Brain pericyte (primary cell): ENCODE data around the gene TRIM50.
"Not testable (repeated sequence)": the region's sequence is repeated elsewhere in the genome, so short reads cannot be mapped to it uniquely, and the experiment has no call there.

ENCODE experiments used
- DNase-seq: peaks from one replicate; pipeline ENCODE4 v3.0.0-alpha.2; 2012; ENCODE audit warnings: low read depth, low spot score

Gene TRIM50

DNA sequence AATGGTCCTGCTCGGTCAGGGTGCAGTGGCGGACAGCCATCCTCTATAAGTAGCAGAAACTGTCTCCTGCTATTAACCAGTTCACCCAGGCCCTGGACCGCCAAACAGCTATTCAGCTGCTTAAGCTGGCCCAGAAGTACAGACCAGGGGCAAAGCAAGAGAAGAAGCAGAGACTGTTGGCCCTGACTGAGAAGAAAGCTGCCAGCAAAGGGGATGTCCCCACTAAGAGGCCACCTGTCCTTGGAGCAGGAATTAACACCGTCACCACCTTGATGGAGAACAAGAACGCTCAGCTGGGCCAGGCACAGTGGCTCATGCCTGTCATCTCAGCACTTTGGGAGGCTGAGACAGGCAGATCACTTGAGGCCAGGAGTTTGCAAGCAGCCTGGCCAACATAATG lies 13.6 kb downstream of the TRIM50 start:
- DNase-seq = no peak

DNA sequence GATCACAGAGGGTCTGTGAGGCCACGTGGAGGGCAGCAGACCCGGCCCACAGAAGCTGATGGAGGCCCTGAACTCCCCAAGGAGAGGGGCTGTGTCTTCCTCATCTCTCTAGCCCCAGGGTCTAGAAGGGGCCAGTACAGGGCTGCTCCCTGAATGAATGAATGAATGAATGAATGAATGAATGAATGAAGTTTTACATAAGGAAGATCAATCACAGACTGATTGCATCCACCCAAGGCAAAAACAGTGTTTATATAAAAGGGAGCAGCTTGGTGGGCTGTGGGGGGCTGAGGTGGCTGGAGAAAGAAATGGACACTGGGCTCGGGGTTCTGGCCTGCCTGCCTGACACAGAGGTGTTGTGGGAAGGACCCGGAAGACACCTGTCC lies 14.4 kb downstream of the TRIM50 start:
- no peak for DNase-seq

DNA sequence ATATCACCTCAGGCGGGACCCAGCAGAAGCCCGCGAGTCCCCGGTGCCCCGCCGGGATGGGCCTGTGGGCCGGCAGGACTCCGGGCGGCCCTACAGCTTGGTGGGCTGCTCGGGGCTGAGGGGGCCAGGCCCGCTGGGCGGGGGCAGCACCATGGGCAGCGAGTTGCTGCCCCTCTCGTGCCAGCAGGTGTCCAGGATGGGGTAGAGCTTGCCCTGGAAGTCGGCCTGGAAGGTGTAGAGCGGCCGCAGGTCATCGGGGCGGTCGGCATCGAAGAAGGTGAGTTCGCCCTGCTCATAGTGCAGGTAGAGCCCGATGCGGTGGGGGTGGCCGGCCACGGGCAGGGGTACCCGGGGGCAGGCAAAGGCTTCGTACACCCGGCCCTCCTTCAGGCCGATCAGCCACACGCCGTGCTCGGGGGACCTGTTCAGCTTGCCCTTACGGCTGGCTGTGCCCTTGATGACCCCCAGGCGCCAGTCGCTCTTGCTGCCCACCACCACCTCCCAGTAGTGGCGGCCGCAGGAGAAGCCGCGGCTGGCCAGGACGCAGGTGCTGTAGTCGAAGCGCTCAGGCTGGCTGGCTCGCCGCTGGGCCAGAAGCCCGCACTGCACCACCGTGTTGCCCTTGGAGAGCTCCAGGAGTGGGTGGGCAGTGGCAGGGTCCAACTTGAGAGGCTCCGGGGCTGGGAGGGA lies 14.9 kb downstream of the TRIM50 start:
- no peak for DNase-seq

DNA sequence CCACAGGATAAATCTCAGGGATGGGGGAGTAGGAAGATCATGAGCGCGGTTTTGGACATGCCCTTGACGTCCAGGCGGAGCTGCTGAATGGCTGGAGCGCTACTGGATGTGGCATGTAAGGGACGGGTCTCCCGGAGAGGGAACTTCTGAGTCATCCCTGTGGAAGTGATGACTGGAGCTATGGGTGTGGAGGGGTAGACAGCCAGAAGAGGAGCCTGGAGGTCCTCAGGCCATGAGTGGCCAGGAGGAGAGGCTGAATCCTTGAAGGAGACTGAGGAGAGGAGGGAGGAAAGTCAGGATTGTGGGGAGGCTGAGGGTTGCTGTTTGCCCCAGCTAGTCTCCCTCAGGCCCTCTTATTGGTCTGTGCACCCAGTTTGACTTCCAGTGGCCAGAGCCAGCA lies 16.5 kb downstream of the TRIM50 start:
- not testable (repeated sequence) for DNase-seq

DNA sequence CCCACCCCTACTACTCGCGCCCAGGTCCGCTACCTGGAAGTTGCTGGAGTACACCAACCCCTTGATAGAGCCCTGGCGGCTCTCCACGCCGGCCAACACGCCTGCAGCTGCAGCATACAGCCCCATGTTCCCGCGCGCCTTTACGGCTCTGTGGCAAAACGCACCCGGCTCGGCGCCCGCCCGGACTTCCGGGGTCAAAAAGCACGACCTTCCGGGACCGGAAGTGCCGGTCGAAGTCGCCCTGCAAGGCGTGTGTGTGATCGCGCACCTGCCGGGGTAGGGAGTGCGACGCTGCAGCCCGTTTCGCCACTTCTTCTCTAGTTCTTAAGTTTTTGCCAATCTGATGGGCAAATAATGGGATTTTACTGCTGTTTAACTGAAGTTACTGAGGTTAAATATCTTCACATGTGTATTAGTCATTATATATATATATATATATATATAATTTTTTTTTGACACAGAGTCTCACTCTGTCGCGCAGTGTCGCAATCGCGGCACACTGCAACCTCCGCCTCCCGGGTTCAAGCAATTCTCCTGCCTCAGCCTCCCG lies 19.1 kb downstream of the TRIM50 start, which contains the start of gene NSUN5:
Gene NSUN5 (minus strand): TSS at position 162 of the 550 bp plus-strand sequence. CDS start 36 bp downstream, at position 126.
- no peak for DNase-seq

DNA sequence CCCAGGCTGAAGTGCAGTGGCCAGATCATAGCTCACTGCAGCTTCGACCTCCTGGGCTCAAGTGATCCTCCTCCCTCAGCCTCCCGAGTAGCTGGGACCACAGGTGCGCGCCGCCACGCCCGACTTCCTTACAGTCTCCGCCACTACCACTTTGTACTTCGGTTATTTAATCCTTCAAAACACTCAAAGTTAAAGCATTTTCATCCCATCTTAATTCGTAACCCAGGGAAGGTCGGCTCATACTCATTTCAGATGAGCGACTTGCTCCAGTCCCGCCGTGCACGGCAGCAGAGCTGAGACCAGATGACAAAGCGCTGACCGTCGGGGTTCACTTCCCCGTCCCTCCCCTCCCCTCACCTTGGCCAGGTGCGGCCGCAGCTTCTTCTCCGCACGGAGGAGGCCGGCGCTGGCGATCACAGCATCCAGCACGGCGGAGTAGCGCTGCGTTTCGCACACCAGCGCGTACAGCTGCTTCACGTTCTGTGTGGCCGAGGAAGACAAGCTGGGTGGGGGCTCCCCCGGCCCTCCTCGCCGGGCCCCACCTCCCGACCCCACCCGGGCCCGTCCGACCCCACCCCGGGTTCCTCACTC lies 19.7 kb downstream of the TRIM50 start:
- no peak for DNase-seq

DNA sequence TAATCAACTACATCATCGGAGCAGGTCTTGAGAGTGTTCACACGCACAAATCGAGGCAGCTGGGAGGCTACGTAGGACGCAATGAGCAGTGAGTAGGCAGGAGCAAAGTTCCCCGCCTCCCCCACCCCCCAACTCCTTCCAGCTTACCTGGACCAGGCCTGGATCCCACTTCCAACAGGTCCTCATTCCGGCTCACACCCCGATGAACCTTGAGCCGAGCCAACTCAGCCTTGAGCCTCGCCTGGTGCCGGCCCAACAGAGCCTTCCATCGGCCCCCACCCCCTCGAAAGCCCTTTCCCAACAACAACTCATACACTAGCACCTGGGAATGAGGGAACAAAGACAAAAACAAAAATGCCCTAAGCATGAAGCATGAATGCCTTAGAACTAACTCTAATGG lies 20.4 kb downstream of the TRIM50 start:
- no peak for DNase-seq

DNA sequence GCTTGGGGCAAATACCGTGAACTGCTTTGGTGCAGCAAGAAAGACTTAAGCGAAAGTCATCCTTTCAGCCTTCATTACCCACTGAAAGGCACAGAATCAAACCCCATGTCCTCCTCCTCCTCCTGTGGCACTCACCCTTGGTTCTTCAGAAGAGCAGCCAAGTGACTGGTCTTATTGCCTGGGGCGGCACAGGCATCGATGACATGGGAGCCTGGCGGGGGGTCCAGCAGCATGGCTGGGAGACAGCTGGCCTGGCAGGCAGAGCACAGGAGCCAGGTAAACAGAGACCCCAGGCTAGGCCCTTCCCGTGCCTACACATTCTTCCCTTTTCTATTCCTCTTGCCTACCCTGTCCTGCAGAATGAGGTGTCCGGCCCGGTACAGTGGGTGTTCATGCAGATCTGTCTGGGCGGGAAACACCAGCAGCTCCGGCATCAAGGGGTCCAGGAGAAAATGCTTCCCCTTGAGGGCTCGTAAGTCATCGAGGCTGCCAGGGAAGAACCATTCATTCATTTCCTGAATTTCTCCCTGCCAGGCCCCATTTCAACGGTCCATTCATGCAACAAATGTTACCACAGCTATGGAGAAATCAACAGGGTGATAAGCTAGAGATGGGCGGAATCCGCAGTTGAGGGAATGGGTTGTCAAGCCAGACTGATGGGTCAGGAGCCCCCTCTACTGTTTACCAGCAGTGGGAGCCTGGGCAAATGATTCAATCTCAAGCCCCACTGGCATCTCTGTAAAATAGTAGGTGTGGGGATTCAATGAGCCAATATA lies 23.1 kb downstream of the TRIM50 start:
- not testable (repeated sequence) for DNase-seq

DNA sequence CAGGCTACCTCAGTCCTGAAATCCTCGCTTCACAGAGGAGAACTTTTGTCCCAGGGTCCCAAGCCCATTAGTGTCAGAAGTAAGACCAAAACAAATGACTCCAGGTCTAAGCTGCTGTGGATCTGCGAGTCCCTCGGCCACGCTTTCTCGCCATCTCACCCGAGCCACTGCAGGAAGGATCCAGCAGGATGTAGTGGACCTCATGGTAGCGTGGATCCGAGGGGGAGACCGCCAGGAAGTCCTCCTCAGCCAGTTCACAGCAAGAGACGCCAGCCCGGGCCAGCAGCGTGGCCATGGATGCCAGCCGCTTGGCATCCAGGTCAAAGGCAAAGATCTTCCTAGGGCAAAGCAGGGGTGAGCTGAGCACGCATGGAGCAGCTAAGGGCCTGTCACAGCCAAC lies 23.8 kb downstream of the TRIM50 start:
- no peak for DNase-seq

DNA sequence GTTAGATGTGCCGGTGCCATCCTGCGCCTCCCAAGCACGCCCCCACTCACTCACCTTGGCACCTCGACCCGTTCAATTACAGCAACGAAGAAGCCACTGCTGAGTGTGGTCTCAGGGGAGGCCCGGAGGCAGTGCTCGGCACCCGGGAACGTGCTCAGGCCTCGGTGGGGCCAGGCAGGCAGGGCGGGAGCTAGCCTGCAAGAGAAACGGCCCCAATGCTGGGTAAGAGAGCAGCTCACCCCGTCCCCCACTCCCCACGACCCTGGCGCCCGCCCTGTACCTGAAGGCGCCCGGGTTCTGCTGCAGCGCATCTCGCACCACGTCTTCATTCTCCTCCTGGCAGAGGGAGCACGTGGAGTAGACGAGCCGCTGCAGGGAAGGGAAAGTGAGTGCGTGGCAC lies 24.3 kb downstream of the TRIM50 start:
- DNase-seq = no peak

DNA sequence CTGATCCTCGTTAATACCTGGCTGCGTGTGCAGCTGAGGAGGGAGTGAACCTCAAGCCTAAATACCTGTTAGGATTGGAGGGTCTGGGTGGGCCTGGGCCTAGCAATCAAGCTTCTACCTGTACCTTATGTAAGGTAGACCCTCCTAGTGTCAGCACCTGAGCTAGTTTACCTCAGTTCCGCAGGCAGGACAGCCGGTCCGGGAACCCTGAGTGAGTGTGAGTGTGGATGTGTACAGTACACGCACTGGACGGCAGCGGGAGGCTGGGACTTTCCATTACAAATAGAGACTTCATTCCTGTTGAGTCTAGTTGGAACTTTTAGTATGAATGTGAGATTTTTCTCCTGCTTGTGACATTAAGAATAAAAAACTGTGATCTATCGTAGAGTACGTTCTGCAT lies 25.0 kb downstream of the TRIM50 start:
- DNase-seq = not testable (repeated sequence)

DNA sequence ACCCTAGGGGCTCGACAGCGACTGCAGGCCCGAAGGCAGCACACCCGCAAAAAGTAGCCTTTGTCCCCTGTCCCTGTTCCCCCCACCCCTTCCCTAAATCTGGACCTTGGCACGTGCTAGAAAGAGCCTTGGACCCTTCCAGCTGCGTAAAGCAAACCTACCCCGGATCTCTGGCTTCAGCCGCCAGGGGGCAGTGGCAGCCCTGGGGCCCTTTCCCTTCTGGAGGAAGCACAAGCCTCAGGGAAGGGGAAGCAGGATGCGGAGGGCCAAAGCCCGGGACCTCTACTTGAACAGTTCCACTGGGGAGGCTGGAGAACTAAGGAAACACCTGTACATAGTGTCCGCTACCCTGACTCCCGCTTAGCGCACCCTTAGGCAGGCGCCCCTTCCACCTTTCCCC lies 26.8 kb downstream of the TRIM50 start:
- not testable (repeated sequence) for DNase-seq

DNA sequence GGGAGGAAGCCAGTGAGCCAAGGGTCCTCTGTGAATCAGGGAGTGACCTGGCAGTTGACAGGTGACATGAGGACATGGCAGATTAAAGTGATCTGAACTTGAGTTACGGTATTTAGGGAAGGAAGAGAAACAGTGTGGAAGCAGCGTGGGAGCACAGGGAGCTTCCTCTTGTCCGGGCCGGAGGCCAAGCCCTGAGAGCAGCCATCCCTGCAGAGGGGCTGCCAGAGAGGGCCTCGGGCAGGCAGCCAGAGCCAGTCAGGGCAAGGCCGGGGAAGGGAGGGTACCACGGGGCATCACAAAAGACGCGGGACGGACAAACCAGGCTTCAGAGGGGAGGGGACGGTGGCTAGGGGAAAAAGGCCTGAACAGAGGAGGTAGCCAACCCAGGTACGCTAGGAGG lies 28.1 kb downstream of the TRIM50 start:
- DNase-seq = not testable (repeated sequence)

DNA sequence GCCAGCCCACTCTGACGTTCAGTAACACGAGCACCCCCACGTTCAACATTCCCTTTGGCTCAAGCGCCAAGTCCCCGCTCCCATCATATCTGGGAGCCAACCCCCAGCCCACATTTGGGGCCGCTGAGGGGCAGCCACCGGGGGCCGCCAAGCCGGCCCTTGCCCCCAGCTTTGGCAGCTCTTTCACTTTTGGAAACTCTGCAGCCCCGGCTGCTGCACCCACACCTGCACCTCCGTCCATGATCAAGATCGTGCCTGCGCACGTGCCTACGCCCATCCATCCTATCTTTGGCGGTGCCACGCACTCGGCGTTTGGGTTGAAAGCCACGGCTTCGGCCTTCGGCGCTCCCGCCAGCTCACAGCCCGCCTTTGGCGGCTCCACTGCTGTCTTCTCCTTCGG lies 30.2 kb downstream of the TRIM50 start:
- DNase-seq = not testable (repeated sequence)

DNA sequence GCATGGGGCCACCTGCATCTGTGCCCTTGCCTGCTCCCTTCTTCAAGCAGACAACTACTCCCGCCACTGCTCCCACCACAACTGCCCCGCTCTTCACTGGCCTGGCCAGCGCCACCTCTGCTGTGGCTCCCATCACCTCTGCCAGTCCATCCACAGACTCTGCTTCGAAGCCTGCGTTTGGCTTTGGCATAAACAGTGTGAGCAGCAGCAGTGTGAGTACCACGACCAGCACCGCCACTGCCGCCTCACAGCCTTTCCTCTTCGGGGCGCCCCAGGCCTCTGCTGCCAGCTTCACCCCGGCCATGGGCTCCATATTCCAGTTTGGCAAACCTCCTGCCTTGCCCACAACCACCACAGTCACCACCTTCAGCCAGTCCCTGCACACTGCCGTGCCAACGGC lies 30.6 kb downstream of the TRIM50 start:
- DNase-seq = not testable (repeated sequence)

DNA sequence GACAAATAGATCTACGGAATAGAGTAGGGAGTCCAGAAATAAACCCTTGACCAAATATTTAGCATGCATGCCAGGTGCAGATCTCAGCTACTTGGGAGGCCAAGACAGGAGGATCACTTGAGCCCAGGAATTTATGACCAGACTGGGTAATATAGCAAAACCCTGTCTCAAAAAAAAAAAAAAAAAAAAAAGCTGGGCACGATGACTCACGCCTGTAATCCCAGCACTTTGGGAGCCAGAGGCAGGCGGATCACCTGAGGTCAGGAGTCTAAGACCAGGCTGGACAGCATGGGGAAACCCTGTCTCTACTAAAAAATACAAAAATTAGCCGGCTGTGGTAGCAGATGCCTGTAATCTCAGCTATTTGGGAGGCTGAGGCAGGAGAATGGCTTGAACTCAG lies 50.7 kb downstream of the TRIM50 start:
- not testable (repeated sequence) for DNase-seq

DNA sequence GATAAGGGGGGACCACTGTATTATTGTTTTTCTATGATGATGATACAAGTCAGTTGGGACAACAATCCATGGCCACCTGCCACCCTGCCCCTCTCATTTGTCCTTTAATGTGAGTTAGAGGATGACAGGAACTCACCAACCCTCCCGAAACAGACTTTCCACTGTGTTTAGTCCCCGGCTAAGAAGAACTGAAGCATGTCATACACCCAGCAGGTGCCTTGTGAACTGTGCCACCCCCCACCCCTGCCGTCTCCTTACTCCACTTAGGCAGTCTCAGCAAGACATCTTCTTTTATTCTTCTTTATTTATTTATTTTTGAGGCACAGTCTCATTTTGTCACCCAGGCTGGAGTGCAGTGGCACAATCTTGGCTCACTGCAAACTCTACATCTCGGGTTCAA lies 60.1 kb downstream of the TRIM50 start:
- DNase-seq = not testable (repeated sequence)

DNA sequence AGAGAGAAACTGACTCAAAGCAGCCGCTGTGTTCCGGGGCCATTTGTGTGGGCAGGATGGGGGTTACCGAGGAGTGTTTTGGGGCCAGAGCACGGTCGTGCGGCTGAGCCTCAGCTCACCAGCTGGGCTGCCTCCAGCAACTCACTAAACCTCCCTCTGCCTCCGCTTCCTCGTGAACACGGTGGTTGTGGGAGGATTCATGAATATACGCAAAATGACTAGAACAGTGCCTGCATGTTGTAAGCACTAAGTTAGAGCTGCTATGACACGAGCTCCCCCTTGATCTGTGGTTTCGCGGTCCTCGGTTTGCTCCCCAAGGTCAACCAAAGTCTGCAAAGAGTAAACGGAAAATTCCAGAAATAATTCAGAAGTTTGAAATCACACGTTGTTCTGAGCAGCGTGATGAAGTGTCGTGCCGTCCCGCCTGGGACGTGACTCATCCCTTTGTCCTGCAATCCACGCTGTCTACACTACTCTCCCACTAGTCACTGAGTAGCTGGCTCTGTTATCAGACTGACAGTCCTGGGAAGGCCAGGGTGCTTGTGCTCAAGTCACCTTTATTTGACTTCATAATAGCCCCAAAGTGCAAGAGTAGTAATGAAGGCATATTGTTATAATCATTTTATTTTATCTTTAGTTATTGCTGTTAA lies 61.0 kb downstream of the TRIM50 start:
- not testable (repeated sequence) for DNase-seq
